ENCODE data around the gene AQP12B.
"Not testable (repeated sequence)": the region's sequence is repeated elsewhere in the genome, so short reads cannot be mapped to it uniquely, and the experiment has no call there.

Gene AQP12B

GRCh38 chr2:240682431-240683224, at the start of gene AQP12B:
Gene AQP12B (minus strand): TSS chr2:240682885. CDS start chr2:240682837, 48 bp downstream.
- not testable (repeated sequence) for DNase-seq

- DNase-seq, result no peak
Measured at GRCh38 chr2:240732184-240732583, 49.5 kb upstream of the AQP12B start.

- no peak for DNase-seq
Measured at GRCh38 chr2:240731178-240731545, 48.5 kb upstream of the AQP12B start.

GRCh38 chr2:240730501-240731177, 48.0 kb upstream of the AQP12B start:
- DNase-seq, result no peak

- DNase-seq, result no peak
Measured at GRCh38 chr2:240728827-240729226, 46.1 kb upstream of the AQP12B start.

GRCh38 chr2:240728361-240728760, 45.7 kb upstream of the AQP12B start:
- DNase-seq, result no peak

- DNase-seq, result no peak
Measured at GRCh38 chr2:240727913-240728312, 45.2 kb upstream of the AQP12B start.

- DNase-seq, result no peak
Measured at GRCh38 chr2:240727439-240727838, 44.8 kb upstream of the AQP12B start.

GRCh38 chr2:240726876-240727275, 44.2 kb upstream of the AQP12B start:
- DNase-seq, result no peak

- DNase-seq, result no peak
Measured at GRCh38 chr2:240725671-240726070, 43.0 kb upstream of the AQP12B start.

GRCh38 chr2:240725266-240725665, 42.6 kb upstream of the AQP12B start:
- no peak for DNase-seq

- DNase-seq, result no peak
Measured at GRCh38 chr2:240724431-240724830, 41.7 kb upstream of the AQP12B start.

GRCh38 chr2:240723851-240724250, 41.2 kb upstream of the AQP12B start:
- DNase-seq, result no peak

- DNase-seq, result no peak
Measured at GRCh38 chr2:240722796-240723735, 40.4 kb upstream of the AQP12B start.

GRCh38 chr2:240722376-240722775, 39.7 kb upstream of the AQP12B start:
- no peak for DNase-seq

- DNase-seq, result no peak
Measured at GRCh38 chr2:240721596-240722180, 39.0 kb upstream of the AQP12B start.

- DNase-seq, result no peak
Measured at GRCh38 chr2:240720686-240721595, 38.3 kb upstream of the AQP12B start.

- no peak for DNase-seq
Measured at GRCh38 chr2:240719676-240720545, 37.2 kb upstream of the AQP12B start.

GRCh38 chr2:240718896-240719490, 36.3 kb upstream of the AQP12B start:
- no peak for DNase-seq
